HG03025 (cell line): ENCODE measurements around the gene RHBDL1.

ENCODE experiments used
- ATAC-seq: cut with Tn5 transposase; IDR thresholded peaks from one replicate; pipeline ENCODE4 v1.9.1; 2021; ENCODE audit warnings: mild to moderate bottlenecking, moderate library complexity; ENCODE audit not compliant: unreplicated experiment, low FRiP score

RHBDL1 gene

GRCh38 chr16:636206-637080 is 39.0 kb upstream of the RHBDL1 start, which contains the start of gene METTL26:
TSS of gene METTL26 (minus strand) at chr16:636305. CDS start at chr16:636290, 15 bp downstream.
- ATAC-seq = peak; percentile 48

DNA sequence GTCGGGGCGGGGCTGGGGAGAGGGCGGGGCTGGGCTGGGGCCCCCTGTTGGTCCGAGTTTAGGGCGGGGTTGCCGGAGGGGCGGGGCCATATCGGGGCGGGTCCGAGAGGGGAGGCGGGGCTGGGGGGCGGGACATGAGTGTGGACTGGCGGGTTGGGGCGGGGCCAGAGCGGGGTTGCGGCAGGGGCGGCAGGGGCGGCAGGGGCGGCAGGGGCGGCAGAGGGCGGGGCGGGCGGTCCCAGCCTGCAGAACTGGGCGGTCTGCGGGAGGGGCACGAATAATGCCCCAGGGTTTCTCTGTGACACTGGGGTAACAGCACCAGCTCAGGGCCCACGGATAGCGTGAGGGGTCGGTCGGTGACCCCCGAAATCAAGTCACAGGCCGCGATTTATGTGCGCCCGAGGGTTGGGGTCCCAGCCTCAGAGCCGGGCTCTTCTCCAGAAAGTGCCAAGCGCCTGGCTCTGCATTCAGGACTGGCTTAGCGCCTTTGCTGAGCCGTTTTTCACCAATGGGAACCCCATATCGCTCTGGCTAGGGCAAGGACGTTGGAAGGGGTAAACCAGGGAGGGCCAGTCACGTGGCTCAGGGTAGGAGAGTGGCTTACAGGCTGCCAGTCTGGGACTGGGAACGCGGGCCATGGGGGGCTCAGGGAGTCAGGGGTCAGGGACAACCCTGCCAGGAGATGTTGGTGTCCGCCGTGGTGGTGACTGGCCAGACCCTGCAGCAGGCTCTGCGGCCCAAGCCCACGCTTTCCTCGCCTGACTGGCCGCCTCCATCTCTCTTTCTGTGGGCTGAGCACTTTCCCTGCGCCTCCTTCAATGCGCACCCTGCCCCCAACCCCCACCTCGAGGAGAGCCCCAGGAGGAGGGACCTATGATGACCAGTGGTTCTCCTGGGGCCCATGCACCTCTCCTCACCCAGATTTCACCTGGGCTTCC is 38.1 kb upstream of the RHBDL1 start:
- ATAC-seq = no peak

DNA sequence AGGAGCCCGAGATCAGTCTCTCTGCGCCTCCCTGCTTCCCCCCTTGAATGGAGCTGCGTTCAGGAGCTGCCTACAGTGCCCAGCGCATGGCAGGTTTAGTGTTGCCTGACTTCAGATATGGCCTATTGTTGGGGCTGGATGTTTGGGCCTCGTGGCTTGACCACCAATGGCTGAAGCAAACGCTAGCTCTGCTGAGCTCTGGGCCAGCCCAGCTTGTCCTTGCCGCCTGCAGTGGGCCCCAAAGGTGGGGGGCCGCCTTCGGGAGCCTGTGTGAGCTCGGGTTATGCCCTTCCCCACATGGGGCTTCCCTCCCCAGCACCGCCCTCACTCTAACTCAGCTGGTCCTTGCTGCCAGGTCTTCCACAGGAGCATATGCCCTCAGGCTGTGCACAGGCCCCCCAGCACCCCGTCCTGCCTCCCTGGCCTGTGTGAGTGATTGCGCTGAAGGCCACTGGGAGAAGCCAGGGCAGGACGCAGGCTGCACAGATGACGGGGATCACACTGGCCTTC is 37.4 kb upstream of the RHBDL1 start:
- ATAC-seq = no peak

- ATAC-seq = no peak
Measured at GRCh38 chr16:638836-639235, 36.6 kb upstream of the RHBDL1 start.

DNA sequence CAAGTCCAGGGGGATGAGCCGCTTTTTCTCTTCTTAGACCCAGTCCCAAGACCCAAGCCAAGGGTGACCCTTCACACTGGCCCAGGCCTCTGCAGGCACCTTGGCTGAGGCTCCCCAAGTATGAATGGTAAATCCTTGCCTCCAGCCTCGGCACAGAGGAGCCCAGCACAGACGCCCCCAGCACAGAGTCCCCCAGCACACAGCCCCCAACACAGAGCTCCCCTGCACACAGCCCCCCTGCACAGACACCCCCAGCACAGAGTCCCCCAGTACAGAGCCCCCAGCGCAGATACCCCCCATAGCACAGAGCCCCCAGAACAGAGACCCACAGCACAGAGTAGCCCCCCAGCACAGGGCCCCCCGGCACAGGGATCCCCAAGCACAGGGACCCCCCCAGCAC is 34.9 kb upstream of the RHBDL1 start:
- no peak for ATAC-seq

GRCh38 chr16:641326-642188 is 33.9 kb upstream of the RHBDL1 start, which contains the start of gene MCRIP2:
TSS of gene MCRIP2 (plus strand) at chr16:641828. CDS start at chr16:641992, 164 bp downstream.
- ATAC-seq = peak; percentile 36

- peak; percentile 32 for ATAC-seq
Measured at GRCh38 chr16:642189-643049, 33.1 kb upstream of the RHBDL1 start.

DNA sequence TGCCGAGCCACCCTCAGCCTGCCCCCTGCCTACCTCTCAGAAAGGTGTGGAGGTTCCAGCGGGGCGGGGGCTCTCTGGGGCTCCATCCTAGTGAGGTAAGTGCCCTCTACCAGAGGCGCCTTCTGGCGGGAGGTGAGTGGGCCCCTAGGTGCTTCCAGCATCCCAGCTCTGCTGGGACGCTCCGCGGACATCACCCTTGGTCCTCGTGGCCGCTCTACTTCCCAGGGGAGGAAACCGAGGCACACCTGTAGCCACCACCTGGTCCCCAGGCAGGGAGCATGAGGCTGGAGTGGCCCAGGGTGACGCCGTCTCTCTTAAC is 32.5 kb upstream of the RHBDL1 start:
- ATAC-seq = no peak

DNA sequence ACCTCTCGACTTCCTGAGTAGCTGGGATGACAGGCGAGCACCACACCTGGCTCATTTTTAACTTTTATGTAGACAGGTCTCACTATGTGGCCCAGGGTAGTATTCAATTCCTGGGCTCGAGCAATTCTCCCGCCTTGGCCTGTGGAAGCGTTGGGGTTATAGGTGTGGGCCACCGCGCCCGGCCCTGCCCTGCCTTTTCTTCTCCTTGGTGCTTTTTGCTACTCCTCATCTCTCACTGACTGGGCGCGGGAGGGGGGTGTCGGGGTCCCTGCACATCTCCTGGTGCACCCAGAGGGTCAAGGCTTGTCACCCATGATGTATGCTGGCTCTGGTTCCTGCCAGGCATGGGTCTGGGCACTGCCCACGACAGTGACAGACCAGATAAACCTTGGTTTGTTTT is 30.9 kb upstream of the RHBDL1 start:
- ATAC-seq = no peak

GRCh38 chr16:645852-646678 is 29.4 kb upstream of the RHBDL1 start:
- no peak for ATAC-seq

- no peak for ATAC-seq
Measured at GRCh38 chr16:646679-647172, 28.7 kb upstream of the RHBDL1 start.

DNA sequence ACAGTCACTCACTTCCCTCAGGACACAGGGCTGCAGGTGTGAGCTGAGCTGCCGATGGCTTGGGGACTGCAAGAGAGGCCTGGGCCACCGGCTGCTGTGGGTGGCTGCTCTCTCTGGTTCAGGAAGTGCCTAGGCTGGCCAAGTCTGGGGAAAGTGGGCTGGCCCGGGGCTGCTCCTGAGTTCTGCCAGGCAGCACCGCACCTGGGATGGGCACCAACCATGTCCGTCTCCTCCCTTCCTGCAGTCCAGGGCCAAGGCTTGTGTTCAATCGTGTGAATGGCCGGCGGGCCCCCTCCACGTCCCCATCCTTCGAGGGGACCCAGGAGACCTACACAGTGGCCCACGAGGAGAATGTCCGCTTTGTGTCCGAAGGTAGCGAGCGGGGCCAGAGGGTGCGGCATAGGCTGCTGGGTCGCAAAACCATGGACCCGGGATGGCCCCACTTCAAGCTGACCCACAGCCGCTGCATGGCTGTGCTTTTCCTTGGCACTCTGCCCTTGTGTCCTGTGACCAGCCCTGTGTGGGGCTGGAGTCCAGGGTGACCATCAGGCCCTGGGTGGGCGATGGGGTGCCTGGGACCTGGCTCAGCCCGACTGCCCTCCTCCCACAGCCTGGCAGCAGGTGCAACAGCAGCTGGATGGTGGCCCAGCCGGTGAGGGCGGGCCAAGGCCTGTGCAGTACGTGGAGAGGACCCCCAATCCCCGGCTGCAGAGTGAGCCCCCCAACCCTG is 28.1 kb upstream of the RHBDL1 start:
- ATAC-seq = no peak

- no peak for ATAC-seq
Measured at GRCh38 chr16:648071-648780, 27.2 kb upstream of the RHBDL1 start.

- peak; percentile 55 for ATAC-seq
Measured at GRCh38 chr16:648781-649589, 26.5 kb upstream of the RHBDL1 start, which contains the start of gene WDR90. TSS of gene WDR90 (plus strand) at chr16:649365. CDS start at chr16:649417, 52 bp downstream.

DNA sequence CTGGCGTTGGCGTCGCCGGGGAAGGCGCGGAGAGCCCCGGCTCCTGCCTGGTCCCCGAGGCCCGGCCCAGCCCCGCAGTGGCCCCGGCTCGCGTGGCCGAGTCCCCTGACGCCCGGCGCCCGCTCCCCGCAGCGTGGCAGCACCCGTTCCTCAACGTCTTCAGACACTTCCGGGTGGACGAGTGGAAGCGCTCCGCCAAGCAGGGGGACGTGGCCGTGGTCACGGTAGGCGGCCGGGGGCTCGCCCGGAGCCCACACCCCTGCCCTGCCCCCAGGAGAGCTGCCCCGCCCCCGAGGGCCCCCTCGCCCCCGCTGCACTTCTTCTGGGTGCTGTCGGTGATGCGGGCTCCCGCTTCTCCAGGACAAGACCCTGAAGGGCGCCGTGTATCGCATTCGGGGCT is 25.8 kb upstream of the RHBDL1 start:
- ATAC-seq = peak; percentile 9

GRCh38 chr16:651844-652243 is 23.6 kb upstream of the RHBDL1 start:
- ATAC-seq = no peak
